Stimulated activated CD4-positive, alpha-beta T cell treated with anti-CD3 and anti-CD28 coated beads, Interleukin-15, amount 100 ng/mL, for 48 hours (primary cell): Measurements from ENCODE around the gene PPFIBP1.
"Not testable (repeated sequence)": the region's sequence is repeated elsewhere in the genome, so short reads cannot be mapped to it uniquely, and the experiment has no call there.

ENCODE experiments used
- DNase-seq, 2 donors: peaks; one replicate each; pipeline ENCODE4 v3.0.0-alpha.2; 2020; ENCODE audit warnings: low read depth in 2 of 2

The PPFIBP1 gene

GRCh38 chr12:27627123-27627852, 103.3 kb downstream of the PPFIBP1 start:
- no peak for DNase-seq

DNA sequence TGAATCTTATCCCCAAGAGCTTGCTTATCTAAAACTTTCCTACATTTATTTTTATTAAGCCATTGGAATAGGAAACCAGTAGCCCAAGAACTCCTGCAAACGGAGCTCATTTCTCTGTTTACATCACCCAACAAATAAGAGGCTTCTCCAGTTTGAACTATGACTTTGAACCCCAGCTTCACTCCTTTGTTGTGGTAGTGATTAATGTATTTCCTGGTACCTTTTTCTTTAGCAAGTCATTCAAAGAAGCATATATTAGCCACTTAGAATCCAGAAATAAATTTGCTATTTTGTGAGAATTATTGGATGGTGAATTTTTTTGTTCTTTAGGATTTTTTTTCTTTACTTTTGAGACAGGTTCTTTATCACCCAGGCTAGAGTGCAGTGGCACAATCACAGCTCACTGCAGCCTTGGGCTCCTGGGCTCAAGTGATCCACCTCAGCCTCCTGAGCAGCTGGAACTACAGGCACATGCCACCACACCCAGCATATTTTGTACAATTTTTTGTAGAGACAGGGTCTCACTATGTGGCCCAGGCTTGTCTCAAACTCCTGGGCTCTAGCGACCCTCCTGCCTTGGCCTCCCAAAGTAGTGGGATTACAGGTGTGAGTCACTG, 104.0 kb downstream of the PPFIBP1 start:
- DNase-seq = not testable (repeated sequence)

DNA sequence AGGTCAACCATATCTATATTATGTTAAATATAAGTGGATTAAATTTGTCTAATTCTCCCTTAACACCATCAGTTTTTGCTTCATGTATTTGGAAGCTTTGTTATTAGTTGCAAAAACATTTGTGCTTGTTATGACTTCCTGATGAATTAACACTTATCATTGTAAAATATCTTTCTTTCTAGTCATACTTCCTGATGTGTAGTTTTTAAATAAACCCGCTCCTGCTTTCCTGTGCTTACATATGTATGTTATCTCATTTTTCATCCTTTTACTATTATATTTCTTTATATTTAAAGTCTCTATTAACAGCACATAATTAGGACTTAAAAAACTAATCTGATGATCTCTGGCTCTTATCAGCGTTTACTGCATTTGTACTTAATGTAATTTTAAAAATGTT, 106.2 kb downstream of the PPFIBP1 start:
- not testable (repeated sequence) for DNase-seq

- DNase-seq = no peak
Observed at GRCh38 chr12:27631365-27631764, 107.4 kb downstream of the PPFIBP1 start.

DNA sequence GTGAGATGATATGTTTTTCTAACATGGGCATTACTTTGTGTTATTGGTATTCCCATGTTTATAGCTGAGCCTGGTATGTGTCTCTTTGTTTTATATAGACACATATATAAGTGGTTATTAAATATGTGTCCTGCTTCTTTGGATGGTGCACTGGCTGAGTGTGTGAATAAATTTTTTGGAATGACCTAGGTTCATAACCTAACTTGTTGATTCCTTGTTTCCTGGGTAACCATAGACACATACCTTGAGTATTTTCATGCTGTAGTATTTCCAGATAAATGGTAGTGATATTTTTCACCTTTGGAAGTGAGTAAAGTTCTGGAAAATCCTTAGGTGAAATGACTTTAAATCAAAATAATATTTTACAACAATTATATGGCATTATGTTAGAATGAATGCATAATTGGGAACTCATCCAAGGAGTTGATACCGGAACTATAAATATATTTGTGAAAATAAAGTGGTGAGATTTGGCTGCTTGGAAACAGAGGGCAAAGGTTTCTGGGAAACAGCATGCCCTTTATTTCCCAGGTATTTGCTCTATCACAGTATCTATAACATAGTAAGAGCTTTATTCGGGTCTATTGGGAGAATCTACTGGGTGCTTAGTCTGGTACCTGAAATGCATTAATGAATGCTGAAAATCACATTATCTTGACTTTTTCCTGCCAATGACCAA, 107.9 kb downstream of the PPFIBP1 start:
- DNase-seq = no peak

DNA sequence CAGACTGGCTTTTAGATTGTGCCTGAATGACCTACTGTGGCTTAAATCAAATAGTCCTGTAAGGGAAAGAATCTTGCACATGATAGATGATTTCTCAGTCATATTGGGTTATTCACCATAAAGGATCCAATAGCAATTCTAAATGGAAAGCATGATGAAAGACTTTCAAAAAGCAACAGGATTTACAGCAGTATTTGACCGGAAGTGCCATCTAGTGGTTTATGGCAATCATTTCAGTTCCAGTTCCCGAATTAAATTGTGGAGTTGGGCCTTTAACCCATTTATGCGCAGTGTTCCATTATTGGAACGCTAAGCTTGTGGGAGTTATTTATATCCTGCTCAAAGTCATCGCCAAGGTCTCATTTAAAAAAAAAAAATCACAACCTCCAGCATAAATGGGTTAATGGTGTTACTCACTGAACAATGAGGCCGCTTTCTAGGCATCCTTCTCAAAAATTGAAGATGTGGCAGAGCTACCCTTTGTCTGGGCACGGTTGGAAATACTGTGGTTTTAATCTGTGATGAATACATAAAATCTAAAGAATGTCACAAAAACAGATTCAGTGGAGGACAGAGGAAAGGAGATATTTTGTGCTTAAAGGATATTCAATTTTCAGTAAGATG, 111.5 kb downstream of the PPFIBP1 start:
- no peak for DNase-seq

- not testable (repeated sequence) for DNase-seq
Observed at GRCh38 chr12:27636569-27636968, 112.6 kb downstream of the PPFIBP1 start.

- no peak for DNase-seq
Observed at GRCh38 chr12:27637524-27637923, 113.5 kb downstream of the PPFIBP1 start.

GRCh38 chr12:27639265-27639664, 115.3 kb downstream of the PPFIBP1 start:
- no peak for DNase-seq

DNA sequence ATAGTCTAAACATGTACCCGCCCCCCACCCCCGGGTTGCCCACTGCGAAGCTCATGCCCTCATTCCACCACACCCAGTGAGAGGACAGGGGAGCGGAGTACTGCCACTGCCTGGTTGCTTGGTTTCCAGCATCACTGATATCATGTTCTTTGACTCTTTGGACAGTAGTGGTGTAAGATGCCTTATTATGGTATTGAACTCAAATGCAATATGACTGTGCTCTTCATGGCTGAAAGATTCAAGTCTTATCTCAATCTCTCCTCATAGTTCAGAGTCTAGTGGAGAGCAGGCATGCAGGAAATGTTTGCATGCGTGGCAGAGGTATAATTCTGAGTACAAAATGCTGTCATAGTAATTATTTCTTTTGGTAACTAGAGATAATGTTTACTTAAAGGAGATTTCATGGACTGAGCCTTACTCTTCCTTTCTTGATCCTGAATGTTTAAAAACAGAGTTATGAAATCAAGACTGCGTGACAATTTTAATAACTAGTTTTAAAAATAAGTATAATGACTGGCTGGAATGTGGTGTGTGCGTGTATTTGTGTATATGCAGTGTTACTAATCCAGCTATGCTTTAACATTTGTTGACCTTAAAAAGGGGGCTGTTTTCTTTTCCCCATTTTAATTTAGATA, 116.7 kb downstream of the PPFIBP1 start:
- not testable (repeated sequence) for DNase-seq

- not testable (repeated sequence) for DNase-seq
Observed at GRCh38 chr12:27642361-27642760, 118.4 kb downstream of the PPFIBP1 start.

DNA sequence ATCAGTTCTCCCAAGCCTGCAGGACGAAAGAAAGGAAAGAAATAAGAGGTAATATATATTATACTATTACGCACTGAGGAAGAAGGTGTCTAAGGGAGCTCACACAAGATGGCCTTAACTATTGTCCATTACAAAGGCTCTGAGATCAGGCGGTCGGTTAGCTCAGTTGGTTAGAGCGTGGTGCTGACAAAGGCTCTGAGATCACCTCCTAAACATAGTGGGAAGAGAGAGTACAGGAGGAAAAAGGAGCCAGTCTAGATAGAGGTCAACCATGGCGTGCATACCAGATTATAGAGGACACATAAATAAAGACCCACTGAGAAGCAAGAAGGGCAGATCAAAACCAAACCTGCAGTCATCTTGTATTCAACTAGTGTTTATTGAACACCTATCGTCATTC, 118.9 kb downstream of the PPFIBP1 start:
- not testable (repeated sequence) for DNase-seq

- DNase-seq = no peak
Observed at GRCh38 chr12:27644158-27644845, 120.3 kb downstream of the PPFIBP1 start.

DNA sequence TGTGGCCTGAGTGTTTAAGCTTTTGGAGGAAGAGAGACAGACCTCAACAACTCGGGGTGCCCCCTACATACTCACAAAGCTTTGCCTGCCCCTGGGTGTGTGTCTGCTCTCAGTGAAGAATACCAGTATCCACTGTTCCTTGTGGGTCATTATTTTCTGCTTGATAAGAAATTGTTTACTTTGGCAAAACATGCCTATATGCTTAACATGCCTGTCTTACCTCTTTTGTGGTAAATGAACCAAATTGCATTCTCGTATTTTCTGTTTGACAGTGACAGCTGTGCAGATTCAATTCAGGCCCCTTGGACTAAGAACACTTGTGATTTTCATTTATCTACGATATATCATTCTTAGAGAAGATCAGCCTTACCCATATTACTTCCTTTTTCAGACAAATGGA, 121.7 kb downstream of the PPFIBP1 start:
- DNase-seq = no peak

DNA sequence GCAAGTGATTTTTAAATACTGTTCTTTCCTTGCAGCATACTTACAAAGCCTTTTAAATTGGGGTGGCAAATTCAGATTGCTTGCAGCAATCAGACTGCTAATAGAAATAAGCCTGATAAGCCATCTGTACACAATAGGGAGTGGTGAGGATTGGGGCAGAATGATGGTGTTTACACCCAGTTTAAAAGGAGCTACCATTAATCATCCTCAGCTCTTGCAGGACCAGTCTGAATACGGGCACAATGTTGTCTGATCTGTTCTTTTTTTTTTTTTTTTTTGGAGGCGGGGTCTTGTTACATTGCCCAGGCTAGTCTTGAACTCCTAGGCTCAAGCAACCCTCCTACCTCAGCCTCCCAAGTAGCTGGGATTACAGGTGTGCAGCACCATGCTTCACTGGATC, 122.1 kb downstream of the PPFIBP1 start:
- no peak for DNase-seq

- no peak for DNase-seq
Observed at GRCh38 chr12:27650011-27650410, 126.0 kb downstream of the PPFIBP1 start.

- no peak for DNase-seq
Observed at GRCh38 chr12:27651201-27651600, 127.2 kb downstream of the PPFIBP1 start.

DNA sequence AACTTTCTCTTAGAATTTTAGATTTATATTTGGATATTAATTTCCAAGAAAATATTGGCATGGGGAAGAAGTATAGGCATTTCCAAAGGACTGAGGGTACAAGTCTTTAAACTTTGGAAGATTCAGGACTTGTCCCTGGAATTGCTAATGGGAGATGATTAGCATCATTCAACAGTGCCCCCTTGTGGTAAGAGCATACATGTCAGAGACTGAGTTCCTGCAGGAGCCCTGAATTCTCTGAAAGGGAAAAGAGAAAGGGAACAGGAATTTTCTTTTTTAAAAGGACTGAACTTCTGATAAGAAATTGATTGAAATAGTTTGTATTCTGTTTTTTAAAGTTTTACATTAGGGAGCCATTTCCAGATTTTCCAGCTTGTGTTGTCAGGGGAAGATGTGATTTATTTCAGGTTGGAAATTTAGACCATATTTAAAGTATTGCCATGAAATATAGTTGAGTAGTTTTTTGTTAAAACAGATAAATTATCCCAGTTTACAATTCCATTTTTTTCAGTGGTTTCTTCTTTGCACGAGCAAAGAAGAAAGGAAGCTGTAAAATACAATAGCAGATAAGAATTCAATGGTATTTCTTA, 128.3 kb downstream of the PPFIBP1 start:
- DNase-seq = peak in 1 of 2 donors; percentile 9

GRCh38 chr12:27653661-27654060, 129.7 kb downstream of the PPFIBP1 start:
- no peak for DNase-seq

- not testable (repeated sequence) for DNase-seq
Observed at GRCh38 chr12:27655476-27655875, 131.5 kb downstream of the PPFIBP1 start.

- no peak for DNase-seq
Observed at GRCh38 chr12:27657296-27657695, 133.3 kb downstream of the PPFIBP1 start.
